Stimulated activated CD8-positive, alpha-beta memory T cell treated with anti-CD3 and anti-CD28 coated beads, Interleukin-4, amount 100 ng/mL, for 24 hours (primary cell): Measurements from ENCODE around the gene CASQ2.
"Not testable (repeated sequence)": the region's sequence is repeated elsewhere in the genome, so short reads cannot be mapped to it uniquely, and the experiment has no call there.

ENCODE experiments used
- DNase-seq: peaks from one replicate; pipeline ENCODE4 v3.0.0-alpha.2; 2020; ENCODE audit warnings: low read depth

Gene CASQ2

GRCh38 chr1:115780655-115781054 lies 12.1 kb upstream of the CASQ2 start:
- not testable (repeated sequence) for DNase-seq

GRCh38 chr1:115779075-115779474 lies 10.6 kb upstream of the CASQ2 start:
- DNase-seq = not testable (repeated sequence)

GRCh38 chr1:115771847-115772457 lies 3.4 kb upstream of the CASQ2 start:
- no peak for DNase-seq

DNA sequence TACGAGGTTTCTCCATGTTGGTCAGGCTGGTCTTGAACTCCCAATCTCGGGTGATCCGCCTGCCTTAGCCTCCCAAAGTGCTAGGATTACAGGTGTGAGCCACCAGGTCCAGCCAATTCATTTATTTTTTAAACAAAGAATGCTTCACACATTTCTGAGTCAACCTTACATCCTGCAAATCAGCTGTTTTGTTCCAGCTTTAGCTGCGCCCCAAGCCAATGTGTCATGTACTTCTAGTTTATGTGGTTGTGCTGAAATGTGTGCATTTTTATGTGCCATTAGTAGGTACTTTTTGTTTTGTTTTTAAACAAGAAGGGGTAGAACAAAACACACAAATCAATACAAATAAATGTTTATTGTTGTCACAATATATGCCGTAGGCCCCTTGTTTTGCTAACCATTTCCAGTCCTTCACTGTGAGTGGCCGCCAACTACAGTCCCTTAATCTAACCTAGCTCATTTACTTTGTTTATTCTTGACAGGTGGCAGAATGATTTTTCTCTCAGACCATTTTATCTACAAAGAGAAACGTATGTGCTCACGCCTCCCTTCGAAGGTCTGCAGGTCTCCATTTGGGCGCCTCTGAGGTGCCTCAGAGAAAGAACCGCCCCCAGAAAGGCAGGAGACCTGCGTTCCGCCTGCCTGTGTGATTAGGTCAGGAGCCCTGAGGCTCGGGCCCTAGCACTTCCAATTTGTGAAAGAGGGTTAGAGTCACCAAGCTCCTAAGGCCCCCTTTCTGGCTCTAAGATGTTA lies 2.8 kb upstream of the CASQ2 start:
- DNase-seq = no peak

GRCh38 chr1:115767403-115767802 lies 1.1 kb downstream of the CASQ2 start:
- no peak for DNase-seq

GRCh38 chr1:115765091-115765490 lies 3.4 kb downstream of the CASQ2 start:
- DNase-seq = no peak

GRCh38 chr1:115764541-115764940 lies 4.0 kb downstream of the CASQ2 start:
- DNase-seq = no peak

GRCh38 chr1:115762779-115763178 lies 5.7 kb downstream of the CASQ2 start:
- no peak for DNase-seq

GRCh38 chr1:115761601-115762302 lies 6.8 kb downstream of the CASQ2 start:
- no peak for DNase-seq

GRCh38 chr1:115757856-115758255 lies 10.7 kb downstream of the CASQ2 start:
- DNase-seq = no peak

- DNase-seq = no peak
Observed at GRCh38 chr1:115757326-115757725, 11.2 kb downstream of the CASQ2 start.

DNA sequence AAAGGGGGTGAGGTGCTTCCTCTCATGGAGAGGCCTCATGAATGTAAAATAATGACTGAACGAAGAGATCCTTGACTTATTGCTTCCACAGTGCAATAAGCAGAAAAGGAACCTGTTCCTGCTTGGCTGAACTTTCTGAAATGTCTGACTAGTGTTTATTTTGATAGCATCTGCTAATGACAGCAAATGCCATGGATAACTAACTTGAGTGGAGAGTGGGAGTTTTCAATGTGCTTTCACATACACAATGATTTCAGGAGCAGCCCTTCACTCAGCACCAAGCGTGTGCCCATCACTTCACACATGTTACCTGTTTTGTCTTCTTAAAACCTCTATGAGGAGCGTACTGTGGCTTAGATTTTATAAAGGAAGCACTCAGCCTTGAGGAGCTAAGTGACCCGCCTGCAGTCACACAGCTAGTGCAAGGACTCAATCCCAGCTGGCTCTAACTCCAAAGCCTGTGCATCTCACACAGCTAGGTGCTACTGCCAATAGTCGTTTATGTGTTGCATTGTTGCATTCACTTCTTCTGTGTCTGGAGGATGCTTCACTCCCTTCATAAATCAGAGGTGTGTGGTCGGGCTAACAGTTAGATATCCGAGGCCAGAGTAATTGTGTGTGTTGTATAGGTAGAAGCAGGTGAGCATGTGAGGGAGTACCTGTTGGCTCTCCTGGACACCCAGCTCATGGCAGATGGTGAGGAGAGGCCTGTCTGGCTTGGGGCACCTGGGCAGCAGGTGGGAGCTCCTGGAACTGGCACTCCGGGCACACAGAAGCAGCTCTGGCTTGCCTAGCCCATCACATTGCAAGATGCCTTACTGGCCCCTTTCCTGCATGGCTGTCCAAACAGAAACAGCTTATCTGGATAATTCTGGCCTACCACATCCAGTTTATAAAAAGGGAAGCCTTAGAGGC lies 12.8 kb downstream of the CASQ2 start:
- DNase-seq = no peak

DNA sequence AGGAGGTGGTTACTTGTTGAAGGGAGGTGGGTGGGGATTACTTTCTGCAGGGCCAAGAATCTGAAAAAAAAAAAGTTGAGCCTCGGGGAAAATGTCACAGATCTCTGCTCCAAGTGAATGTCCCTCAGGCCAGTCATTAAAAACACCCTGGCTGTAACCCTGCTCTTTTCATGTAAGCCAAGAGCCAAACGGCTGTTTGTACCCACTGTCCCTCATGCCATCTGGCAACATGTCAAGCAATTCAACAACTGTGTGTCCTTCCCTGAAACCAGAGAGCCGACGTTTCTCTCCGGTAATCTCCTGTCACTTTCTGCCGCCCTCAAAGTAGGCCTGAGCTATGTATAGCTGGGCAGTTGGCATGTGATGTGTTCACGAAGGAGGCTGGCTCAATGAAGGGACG lies 14.7 kb downstream of the CASQ2 start:
- no peak for DNase-seq

- DNase-seq = no peak
Observed at GRCh38 chr1:115753361-115753760, 15.2 kb downstream of the CASQ2 start.

- no peak for DNase-seq
Observed at GRCh38 chr1:115748401-115749150, 19.9 kb downstream of the CASQ2 start.

GRCh38 chr1:115746021-115746690 lies 22.4 kb downstream of the CASQ2 start:
- no peak for DNase-seq

- DNase-seq = no peak
Observed at GRCh38 chr1:115744646-115745275, 23.8 kb downstream of the CASQ2 start.

GRCh38 chr1:115740811-115741210 lies 27.7 kb downstream of the CASQ2 start:
- DNase-seq = no peak

- DNase-seq = no peak
Observed at GRCh38 chr1:115732316-115732715, 36.2 kb downstream of the CASQ2 start.

- DNase-seq = no peak
Observed at GRCh38 chr1:115729756-115730155, 38.8 kb downstream of the CASQ2 start.
